Measurements from ENCODE around the gene SORD.
"Not testable (repeated sequence)": the region's sequence is repeated elsewhere in the genome, so short reads cannot be mapped to it uniquely, and the experiment has no call there.

Gene SORD

GRCh38 chr15:45100884-45101625 lies 78.1 kb downstream of the SORD start:
- DNase-seq, result no peak

DNA sequence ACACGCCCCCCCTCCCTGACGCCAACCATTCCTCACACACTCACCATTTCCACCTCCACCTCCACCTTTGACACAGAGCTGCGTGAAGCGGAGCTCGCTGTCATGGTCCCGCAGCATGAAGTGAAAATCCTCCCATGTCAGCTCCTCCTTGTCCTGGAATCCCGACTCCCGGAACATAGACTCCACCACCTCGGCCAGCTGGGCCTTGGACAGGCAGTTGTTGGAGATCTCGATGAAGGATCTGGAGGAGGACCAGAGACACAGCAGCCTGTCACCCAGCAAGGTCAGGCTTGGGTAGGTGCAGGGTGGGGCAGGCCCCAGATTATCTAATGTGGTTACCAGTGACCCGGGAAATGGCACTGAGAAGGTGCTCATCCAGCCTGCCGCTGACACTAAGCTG lies 78.8 kb downstream of the SORD start:
- no peak for DNase-seq

DNA sequence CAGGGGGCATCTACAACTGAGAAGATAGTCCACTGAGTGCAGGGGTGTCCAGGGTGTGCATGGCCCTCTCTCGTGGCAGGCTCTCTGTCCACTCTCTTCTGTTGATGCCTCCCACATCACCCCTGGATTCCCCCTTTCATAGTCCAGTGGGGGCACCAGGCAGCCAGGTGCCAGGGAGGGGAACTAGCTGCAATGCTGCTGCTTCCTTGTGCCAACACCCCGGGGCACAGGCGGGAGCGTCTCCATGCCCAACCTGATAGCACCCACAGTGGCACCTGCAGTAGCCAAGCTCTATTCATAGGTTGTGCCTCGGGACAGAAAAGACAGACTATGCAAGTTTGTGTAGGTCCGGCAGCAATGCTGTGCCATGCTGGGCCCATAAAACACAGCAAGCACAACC lies 79.2 kb downstream of the SORD start:
- DNase-seq, result no peak

GRCh38 chr15:45104170-45104569 lies 81.2 kb downstream of the SORD start:
- not testable (repeated sequence) for DNase-seq

DNA sequence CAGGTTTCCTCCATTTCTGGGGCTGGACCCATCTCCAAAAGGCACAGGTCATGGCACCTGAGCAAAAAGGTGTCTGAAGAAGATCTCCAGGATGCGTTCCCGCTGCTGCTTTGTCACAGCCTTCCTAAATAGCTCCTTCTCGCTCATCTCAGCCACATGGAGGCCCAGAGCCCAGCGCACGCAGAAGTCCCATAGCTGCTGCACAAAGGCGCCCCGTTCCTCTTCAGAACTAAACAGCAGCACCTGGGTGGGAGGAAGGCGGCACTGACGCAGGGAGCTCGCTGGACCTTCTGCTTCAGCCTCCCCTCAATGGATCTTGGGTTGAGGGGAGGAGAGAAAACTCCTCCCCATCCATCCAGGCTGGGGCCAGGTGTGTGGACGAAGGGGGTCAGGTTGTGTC lies 82.6 kb downstream of the SORD start:
- no peak for DNase-seq

DNA sequence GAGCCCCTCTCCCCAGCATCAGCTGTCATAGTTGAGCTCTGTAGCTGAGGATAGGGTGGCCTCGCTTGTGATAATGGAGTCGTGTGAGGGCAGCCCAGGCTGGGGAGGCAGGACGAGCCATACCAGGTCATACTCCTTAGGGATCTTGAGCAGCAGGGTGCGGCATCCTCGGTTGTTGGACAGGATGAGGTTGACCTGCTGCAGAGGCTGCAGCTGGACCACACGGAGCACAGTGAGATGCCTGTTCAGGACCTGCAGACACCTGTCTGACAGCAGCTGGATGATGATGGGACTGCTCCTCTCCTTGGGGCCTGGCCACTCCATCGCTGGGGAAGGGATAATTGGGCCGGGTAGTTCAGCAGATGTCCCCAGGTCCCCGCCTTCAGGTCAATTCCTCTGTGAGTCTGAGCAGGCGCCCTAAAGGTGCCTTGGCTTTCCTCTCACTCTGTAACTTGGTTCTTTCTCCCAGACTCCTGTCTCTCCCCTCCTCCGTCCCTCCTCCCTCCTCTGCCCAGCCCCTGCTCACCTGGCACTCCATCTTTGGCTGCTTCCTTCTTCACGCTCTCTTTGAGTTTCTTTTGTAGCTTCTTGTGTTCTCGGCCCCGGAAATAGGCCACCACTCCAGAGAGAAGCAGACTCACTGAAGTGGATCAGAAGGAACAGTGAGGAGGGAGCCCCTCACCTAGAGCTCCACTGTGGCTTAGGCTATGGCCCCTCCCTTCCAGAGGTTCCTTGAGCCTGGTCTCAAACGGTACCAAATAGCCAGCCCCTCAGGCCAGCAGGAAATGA lies 83.2 kb downstream of the SORD start:
- no peak for DNase-seq

- DNase-seq, result no peak
Observed at GRCh38 chr15:45107941-45108630, 85.1 kb downstream of the SORD start.

GRCh38 chr15:45110256-45110820 lies 87.3 kb downstream of the SORD start:
- no peak for DNase-seq

DNA sequence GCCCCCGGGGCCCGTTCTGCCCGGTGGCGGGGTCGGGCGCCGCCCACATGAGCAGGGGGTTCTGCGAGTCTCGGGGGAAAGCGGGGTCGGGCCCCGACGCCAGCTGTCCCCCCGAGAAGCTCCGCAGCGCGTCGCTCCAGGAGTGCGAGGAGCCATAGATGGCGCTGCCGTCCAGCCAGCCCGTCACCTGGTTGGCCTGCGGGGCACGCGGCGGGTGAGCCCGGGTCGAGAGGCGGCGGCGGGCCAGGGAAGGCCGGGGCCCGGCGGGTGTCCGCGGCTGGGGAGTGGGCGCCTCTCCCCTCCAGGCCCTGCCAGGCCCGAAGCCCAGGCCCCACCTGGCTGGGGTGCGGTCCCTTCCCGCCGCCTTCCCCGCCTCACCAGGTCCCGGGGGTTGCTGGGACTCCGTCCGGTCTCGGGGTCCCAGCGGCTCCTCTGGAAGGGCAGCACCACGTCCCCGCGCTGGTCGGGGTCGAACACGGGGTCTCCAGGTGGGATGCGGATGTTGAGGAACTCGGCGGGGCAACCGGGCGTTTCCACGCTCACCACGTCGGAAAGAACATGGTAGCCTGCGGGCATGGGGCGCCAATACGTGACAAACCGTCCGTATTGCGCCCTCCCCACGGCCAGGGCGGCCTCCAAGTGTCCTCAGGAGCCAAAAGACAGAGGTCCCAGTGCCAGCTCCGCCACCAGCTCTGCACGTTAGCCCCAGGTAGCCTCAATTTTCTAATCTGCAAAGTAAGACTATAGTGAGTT lies 88.6 kb downstream of the SORD start:
- DNase-seq, result no peak

DNA sequence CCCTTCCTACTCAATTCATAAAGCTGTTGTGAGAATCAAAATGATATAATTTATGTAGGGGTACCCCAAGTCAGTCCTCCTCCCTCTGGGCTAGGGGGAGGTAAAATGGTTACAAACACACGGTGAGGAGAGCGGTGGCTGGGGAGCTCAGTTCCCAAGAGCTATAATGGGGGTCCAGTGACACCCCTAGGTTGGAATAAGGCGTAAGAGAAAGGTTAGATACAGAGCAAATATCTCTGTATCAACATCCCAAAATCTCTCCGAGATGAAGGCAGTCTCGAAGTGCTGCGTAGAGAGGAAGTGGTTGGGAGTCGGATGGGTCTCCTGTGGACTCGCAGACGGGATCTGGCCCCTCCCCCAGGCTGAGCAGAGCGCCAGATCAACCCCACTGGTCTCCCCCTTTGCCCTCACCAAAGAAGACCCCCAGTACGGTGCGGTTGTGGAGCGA lies 89.2 kb downstream of the SORD start:
- DNase-seq, result no peak

DNA sequence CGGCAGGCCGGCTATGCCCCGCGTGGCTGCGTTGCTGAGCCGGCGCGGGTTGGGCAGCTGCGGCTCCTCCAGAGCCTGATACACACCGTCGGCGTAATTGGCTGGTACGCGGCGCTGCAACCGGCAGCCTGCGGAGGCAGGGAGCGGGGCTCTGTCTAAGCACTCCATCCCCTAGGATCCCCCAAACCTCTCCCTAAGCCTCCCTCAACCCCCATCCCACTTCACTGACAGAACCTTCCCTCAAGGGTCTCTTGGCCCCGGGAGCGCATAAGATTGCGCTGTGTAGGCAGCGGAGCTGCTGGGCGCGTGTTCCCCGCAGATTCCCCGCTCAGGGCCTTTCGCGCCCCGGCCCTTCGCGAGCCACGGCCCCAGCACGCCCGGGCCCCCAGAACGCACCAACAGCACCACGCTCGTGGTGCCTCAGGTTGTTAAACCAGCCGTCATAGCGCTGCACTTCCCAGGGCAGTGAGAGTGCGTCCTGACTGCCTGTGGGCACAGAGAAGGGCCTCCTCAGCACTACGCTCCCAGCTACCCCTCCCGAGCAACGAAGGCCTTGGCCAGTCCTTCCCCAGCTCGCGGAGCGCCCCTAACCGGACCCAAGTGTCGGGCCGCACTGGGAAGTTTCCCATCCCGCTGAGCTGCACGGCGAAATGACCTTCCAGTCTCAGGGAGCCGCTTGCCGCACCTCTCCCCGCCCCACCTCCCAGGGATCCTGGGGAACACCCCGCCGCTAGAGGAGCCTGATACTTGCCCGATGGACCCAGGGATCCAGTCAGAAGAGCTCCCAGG lies 89.8 kb downstream of the SORD start:
- no peak for DNase-seq

DNA sequence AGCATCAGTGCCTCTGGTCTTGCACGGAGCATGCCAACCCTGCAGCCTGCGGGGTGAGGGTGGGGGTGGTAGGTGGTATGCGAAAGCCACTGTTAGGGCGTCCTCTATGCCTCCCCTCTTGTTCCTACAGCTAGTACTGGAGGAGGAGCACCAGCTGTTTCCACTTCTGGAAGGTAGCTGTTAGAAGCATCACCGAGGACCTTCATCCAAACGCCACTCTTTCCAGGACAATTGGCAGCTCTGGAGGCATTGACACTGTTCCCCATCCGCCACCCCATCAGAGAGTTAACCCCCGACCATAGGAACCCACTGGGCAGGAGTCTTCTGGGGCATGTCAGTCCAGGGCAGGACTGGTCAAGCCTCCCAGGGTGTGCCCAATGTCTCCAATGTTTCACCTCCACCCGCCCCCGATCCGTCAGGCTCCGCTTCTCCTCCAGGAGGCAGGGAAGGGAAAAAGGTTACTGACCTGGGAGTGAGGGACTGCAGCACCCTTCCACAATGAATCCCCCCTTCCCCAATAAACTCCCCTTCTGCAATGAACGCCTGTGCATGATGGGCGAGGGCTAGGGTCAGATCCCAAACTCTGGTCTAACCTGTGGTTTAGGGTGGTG lies 90.5 kb downstream of the SORD start:
- DNase-seq, result no peak

- no peak for DNase-seq
Observed at GRCh38 chr15:45114076-45114750, 91.2 kb downstream of the SORD start, which contains the start of the genes DUOX2 and DUOXA2. Gene DUOX2, minus strand, starts transcription at chr15:45114172. Its CDS starts 761 bp downstream, at chr15:45113411. Gene DUOXA2, plus strand, starts transcription at chr15:45114326. Its CDS starts 280 bp downstream, at chr15:45114606.

DNA sequence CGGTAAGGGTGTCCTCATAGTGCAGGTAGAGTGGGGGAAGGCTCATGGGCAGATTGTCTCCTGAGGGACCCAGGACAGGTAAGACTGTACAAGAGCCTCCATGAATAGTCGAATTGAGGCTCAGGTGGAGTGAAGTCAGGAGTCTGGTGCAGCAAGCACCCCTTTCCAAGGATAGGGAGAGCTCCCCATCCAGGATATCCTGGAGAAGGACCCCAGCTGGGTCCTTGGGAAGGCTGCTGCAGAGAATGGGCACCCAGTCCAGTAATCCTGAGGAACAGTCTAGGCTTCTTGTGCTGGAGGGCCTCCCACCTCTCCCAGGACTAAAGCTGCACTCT lies 91.7 kb downstream of the SORD start:
- DNase-seq, result no peak

DNA sequence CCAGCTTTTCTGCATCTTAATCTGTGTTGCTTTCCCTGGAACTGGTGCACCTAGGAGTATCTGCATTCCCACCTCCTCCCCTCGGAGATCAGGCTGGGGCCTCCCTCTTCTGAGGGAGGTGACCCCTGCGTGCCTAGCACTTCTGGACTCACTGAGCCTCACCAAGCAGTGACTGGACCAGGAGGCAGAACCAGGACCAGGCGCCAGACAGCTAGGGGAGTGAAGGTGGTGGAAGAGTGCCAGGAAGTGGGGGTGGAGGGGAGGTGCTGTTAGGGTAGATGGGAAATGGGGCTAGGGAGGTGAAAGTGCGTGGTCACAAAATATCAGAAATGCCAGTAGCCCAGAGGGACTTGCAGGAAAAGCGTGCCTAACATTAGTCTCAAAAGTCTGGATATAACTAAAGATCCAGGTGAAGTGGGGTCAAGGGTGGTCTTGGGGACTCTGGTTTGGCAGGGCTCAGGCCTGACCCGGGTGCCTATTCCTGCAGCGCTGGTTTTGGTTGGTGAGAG lies 92.4 kb downstream of the SORD start:
- no peak for DNase-seq

GRCh38 chr15:45116006-45116481 lies 93.0 kb downstream of the SORD start:
- DNase-seq, result no peak

GRCh38 chr15:45116482-45117307 lies 93.7 kb downstream of the SORD start:
- no peak for DNase-seq

DNA sequence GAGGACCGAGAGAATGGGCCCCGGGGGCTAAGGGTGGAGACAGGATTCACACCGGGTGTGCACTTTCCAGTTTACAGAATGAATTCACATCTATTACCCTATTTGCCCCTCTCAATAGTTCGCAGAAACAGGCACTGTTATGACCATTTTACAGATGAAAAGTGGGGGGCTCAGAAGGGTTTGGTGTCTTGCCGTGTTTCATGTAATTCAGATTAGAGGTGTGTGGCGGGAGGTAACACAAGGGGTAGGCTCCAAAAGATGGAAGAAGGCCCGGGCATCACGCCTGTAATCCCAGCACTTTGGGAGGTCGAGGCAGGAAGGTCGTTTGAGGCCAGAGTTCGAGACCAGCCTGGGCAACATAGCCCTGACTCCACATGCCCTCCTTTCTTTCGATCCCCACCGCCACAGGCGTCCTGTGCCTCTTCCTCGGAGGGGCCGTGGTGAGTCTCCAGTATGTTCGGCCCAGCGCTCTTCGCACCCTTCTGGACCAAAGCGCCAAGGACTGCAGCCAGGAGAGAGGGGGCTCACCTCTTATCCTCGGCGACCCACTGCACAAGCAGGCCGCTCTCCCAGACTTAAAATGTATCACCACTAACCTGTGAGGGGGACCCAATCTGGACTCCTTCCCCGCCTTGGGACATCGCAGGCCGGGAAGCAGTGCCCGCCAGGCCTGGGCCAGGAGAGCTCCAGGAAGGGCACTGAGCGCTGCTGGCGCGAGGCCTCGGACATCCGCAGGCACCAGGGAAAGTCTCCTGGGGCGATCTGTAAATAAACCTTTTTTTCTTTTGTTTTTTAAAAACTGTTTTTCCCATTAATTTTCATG lies 94.5 kb downstream of the SORD start:
- DNase-seq, result no peak
